OCI-LY1 (cell line): ENCODE data around the gene LINGO1.

ENCODE experiments used
- H2AFZ ChIP-seq: fragments of 200-600 bp; sonication (generic), shearing (Covaris generic); 2 replicates; pipeline ENCODE4 v1.6.0; 2014; ENCODE audit warnings: antibody characterized with exemption, mild to moderate bottlenecking, low read length
- H3F3A ChIP-seq: fragments of 200-600 bp; sonication (generic), shearing (Covaris generic); 2 replicates; pipeline ENCODE4 v1.6.0; 2014; ENCODE audit warnings: mild to moderate bottlenecking, antibody characterized with exemption, low read length, moderate library complexity; ENCODE audit not compliant: insufficient read depth
- H3K27ac ChIP-seq: fragments of 200-600 bp; sonication (generic); 2 replicates; pipeline ENCODE4 v1.5.1; 2014; ENCODE audit warnings: low read length, mixed run types, mild to moderate bottlenecking, low read depth; ENCODE audit not compliant: poor library complexity, severe bottlenecking
- H3K27me3 ChIP-seq: fragments of 200-600 bp; sonication (generic); 2 replicates; pipeline ENCODE4 v1.6.0; 2014; ENCODE audit warnings: antibody characterized with exemption, mild to moderate bottlenecking, low read length, moderate library complexity; ENCODE audit not compliant: insufficient read depth
- H3K36me3 ChIP-seq: fragments of 200-600 bp; sonication (generic); 2 replicates; pipeline ENCODE4 v1.6.1; 2014; ENCODE audit warnings: mild to moderate bottlenecking, antibody characterized with exemption, low read length, moderate library complexity, mixed read lengths; ENCODE audit not compliant: insufficient read depth
- H3K4me1 ChIP-seq: fragments of 200-600 bp; sonication (generic); 2 replicates; pipeline ENCODE4 v1.5.1; 2014; ENCODE audit warnings: mild to moderate bottlenecking, low read length, moderate library complexity; ENCODE audit not compliant: insufficient read depth, severe bottlenecking
- H3K4me2 ChIP-seq: fragments of 200-600 bp; sonication (generic), shearing (Covaris generic); 2 replicates; pipeline ENCODE4 v1.6.1; 2014; ENCODE audit warnings: low read length
- H3K4me3 ChIP-seq: fragments of 200-600 bp; sonication (generic); 2 replicates; pipeline ENCODE4 v1.5.1; 2014; ENCODE audit warnings: low read length, low read depth, mild to moderate bottlenecking, mixed read lengths; ENCODE audit not compliant: poor library complexity, severe bottlenecking
- H3K79me2 ChIP-seq: fragments of 200-600 bp; shearing (Covaris generic); 2 replicates; pipeline ENCODE4 v1.6.1; 2016; ENCODE audit warnings: mixed run types, low read length, mixed read lengths; ENCODE audit not compliant: insufficient read depth
- H3K9ac ChIP-seq: fragments of 200-600 bp; sonication (generic), shearing (Covaris generic); 2 replicates; pipeline ENCODE4 v1.6.1; 2014; ENCODE audit warnings: mild to moderate bottlenecking, low read length, mixed read lengths
- H3K9me2 ChIP-seq: fragments of 200-600 bp; sonication (generic), shearing (Covaris generic); 2 replicates; pipeline ENCODE4 v1.6.1; 2014; ENCODE audit warnings: low read depth, mild to moderate bottlenecking, low read length, mixed read lengths
- H3K9me3 ChIP-seq: fragments of 200-600 bp; shearing (Covaris generic); 2 replicates; pipeline ENCODE4 v1.6.1; 2014; ENCODE audit warnings: low read length, mixed read lengths
- H4K20me1 ChIP-seq: fragments of 200-600 bp; sonication (generic), shearing (Covaris generic); 2 replicates; pipeline ENCODE4 v1.6.0; 2016; ENCODE audit warnings: mild to moderate bottlenecking, low read length; ENCODE audit not compliant: insufficient read depth
- EZH2 ChIP-seq: fragments of 200-600 bp; sonication (generic), shearing (Covaris generic); IDR thresholded peaks from 2 replicates; pipeline ENCODE4 v1.8.0; 2017; ENCODE audit warnings: borderline replicate concordance, mixed run types, mild to moderate bottlenecking, antibody characterized with exemption, low read length, moderate library complexity, mixed read lengths
- TF ChIP-seq, protein P1 (sequence below): fragments of 200-600 bp; sonication (generic), shearing (Covaris generic); IDR thresholded peaks from 2 replicates; pipeline ENCODE4 v1.5.1; 2017; ENCODE audit warnings: mild to moderate bottlenecking, antibody characterized with exemption, low read length, moderate library complexity, mixed read lengths

Gene LINGO1

DNA sequence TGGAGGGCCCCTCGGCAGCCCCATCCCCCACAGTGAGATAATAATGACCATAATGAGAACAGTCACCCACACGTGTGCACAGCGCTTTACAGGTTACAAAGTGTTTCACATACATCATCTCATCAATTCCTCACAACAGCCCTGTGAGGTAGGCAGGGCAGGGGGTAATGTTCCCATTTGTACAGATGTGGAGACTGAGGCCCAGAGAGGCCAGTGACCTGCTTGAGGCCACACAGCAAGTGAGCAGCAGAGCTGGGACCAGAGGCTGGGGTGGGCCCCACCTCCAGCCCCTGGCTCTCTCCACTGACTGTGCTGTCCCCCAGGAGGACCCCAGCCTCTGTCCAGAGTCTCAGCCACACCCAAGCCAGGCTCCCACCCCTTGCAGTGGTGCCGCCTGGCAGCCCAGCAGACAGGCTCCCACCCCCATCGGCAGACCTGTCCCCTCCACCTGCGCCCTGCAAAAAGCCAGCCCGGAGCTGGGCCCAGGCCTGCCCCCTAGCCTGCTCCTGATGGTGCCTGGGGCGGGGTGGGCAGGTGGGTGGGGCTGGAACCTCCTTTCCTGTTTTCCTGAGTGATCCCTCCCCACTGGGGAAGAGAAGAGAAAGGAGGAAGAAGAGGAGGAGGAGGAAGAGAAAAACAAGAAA is 19.6 kb downstream of the LINGO1 start:
- Histone ChIP-seq H3K9me2 (no peaks in the 10 kb centered on the region), H3K4me2 (no peak overlapping the region), H3K9me3 (no peaks in the 10 kb centered on the region), H3K9ac (no peak overlapping the region), H4K20me1 (no peaks in the 10 kb centered on the region), H3F3A (no peaks in the 10 kb centered on the region), H2AFZ (no peak overlapping the region), H3K27ac (no peak overlapping the region), H3K79me2 (no peaks in the 10 kb centered on the region), H3K4me3 (no peak overlapping the region), H3K36me3 (no peaks in the 10 kb centered on the region), H3K27me3 (no peaks in the 10 kb centered on the region; the same call in 1 of the 2 replicates), H3K4me1 (no peaks in the 10 kb centered on the region)
- TF ChIP-seq, protein P1, sequence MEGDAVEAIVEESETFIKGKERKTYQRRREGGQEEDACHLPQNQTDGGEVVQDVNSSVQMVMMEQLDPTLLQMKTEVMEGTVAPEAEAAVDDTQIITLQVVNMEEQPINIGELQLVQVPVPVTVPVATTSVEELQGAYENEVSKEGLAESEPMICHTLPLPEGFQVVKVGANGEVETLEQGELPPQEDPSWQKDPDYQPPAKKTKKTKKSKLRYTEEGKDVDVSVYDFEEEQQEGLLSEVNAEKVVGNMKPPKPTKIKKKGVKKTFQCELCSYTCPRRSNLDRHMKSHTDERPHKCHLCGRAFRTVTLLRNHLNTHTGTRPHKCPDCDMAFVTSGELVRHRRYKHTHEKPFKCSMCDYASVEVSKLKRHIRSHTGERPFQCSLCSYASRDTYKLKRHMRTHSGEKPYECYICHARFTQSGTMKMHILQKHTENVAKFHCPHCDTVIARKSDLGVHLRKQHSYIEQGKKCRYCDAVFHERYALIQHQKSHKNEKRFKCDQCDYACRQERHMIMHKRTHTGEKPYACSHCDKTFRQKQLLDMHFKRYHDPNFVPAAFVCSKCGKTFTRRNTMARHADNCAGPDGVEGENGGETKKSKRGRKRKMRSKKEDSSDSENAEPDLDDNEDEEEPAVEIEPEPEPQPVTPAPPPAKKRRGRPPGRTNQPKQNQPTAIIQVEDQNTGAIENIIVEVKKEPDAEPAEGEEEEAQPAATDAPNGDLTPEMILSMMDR: no peak
- TF ChIP-seq EZH2: no peak

DNA sequence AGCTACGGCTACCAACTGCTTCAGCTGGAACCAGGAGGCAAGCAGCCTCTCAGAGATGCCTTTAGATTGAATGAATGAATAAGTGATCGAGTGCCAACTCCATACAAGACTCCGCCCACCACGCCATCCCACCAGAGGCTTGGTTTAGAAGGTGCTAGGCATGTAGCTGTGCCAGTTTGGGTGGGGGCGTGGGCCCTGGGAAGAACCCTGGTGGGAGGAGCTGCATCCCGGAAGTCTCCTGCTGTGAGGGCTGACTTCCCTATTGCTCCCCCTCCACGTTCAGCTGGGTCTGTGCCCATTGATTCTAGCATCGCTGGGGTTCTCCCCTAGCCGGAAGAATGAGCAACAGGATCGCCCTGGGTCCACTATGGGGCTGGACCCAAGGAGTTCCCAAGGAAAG is 20.9 kb downstream of the LINGO1 start:
- no peaks in the 10 kb centered on the region for H4K20me1 ChIP-seq
- H2AFZ ChIP-seq: no peak overlapping the region
- TF ChIP-seq, protein P1: no peak
- TF ChIP-seq EZH2: no peak
- H3F3A ChIP-seq: no peaks in the 10 kb centered on the region
- no peak overlapping the region for H3K4me2 ChIP-seq
- H3K9me2 ChIP-seq: no peaks in the 10 kb centered on the region
- no peak overlapping the region for H3K4me3 ChIP-seq
- no peaks in the 10 kb centered on the region; the same call in 1 of the 2 replicates for H3K27me3 ChIP-seq
- H3K79me2 ChIP-seq: no peaks in the 10 kb centered on the region
- no peaks in the 10 kb centered on the region for H3K9me3 ChIP-seq
- H3K36me3 ChIP-seq: no peaks in the 10 kb centered on the region
- no peak overlapping the region for H3K27ac ChIP-seq
- no peak overlapping the region for H3K9ac ChIP-seq
- H3K4me1 ChIP-seq: no peaks in the 10 kb centered on the region

DNA sequence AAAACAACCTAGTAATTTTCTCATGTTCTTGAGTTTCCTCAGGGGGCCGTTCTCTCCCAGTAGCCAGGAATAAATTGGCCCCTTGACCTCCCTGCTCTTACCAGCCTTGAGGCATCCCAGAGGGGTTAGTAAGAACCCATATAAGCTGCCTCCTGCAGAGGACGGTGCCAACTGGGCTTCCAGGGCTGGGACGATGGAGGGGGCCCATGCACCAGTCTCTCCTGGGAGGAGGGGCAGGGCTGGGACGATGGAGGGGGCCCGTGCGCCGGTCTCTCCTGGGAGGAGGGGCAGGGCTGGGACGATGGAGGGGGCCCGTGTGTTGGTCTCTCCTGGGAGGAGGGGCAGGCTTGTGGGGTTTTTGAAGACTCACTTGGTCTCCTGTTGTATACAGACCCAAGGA is 22.0 kb downstream of the LINGO1 start:
- no peaks in the 10 kb centered on the region for H3K9me3 ChIP-seq
- no peaks in the 10 kb centered on the region for H3F3A ChIP-seq
- no peaks in the 10 kb centered on the region for H4K20me1 ChIP-seq
- H3K4me2 ChIP-seq: no peak overlapping the region
- no peaks in the 10 kb centered on the region for H3K79me2 ChIP-seq
- no peak overlapping the region for H2AFZ ChIP-seq
- H3K4me1 ChIP-seq: no peaks in the 10 kb centered on the region
- no peak overlapping the region for H3K27ac ChIP-seq
- no peak overlapping the region for H3K4me3 ChIP-seq
- H3K36me3 ChIP-seq: no peaks in the 10 kb centered on the region
- no peaks in the 10 kb centered on the region; the same call in 1 of the 2 replicates for H3K27me3 ChIP-seq
- no peaks in the 10 kb centered on the region for H3K9me2 ChIP-seq
- H3K9ac ChIP-seq: no peak overlapping the region
- TF ChIP-seq, protein P1: no peak
- no peak for TF ChIP-seq EZH2
